Loucy (cell line): Measurements from ENCODE around the gene PARD3B.

ENCODE experiments used
- CTCF ChIP-seq: fragments of 200-600 bp; sonication (generic); conservative IDR thresholded peaks from 2 replicates; pipeline ENCODE4 v1.5.1; 2014; ENCODE audit warnings: mild to moderate bottlenecking, antibody characterized with exemption, low read length
- EZH2phosphoT487 ChIP-seq: fragments of 200-600 bp; IDR thresholded peaks from 2 replicates; pipeline ENCODE4 v1.6.1; 2018; ENCODE audit warnings: antibody characterized with exemption, mild to moderate bottlenecking, moderate library complexity, borderline replicate concordance

- no peak for TF ChIP-seq CTCF
- TF ChIP-seq EZH2phosphoT487, result no peak
Observed at GRCh38 chr2:204748286-204748685, 203.0 kb downstream of the PARD3B start.
